Suprapubic skin (tissue), 4 donors: ENCODE measurements around the gene SOS2. TPM values are rescaled to one million over a fixed set of nuclear protein-coding genes. Genes with fewer than 3 reads are reported as not detected.

Experiments
- DNase-seq, 2 donors: peaks; one replicate each; pipeline ENCODE4 v3.0.0-alpha.2; 2019; ENCODE audit warnings: low spot score in 2 of 2
- H3K27ac ChIP-seq: fragments of 200-600 bp; sonication (generic); one replicate; pipeline ENCODE4 v1.5.1; 2019
- H3K27me3 ChIP-seq: fragments of 200-600 bp; sonication (generic); one replicate; pipeline ENCODE4 v1.5.1; 2019
- H3K36me3 ChIP-seq: fragments of 200-600 bp; sonication (generic); one replicate; pipeline ENCODE4 v1.5.1; 2019
- H3K4me1 ChIP-seq: fragments of 200-600 bp; sonication (generic); one replicate; pipeline ENCODE4 v1.5.1; 2019
- H3K4me3 ChIP-seq: fragments of 200-600 bp; sonication (generic); one replicate; pipeline ENCODE4 v1.5.1; 2019; ENCODE audit warnings: mild to moderate bottlenecking
- H3K9me3 ChIP-seq: fragments of 200-600 bp; sonication (generic); one replicate; pipeline ENCODE4 v1.5.1; 2019
- CTCF ChIP-seq, 2 donors: fragments of 200-600 bp in 1 of 2; fragments of 450-650 bp in 1 of 2; sonication (generic) in 1 of 2; IDR thresholded peaks; one replicate each; pipeline ENCODE4 v1.5.1; 2016 to 2019; ENCODE audit warnings: antibody characterized with exemption in 2 of 2, mild to moderate bottlenecking in 1 of 2, moderate library complexity in 1 of 2
- EP300 ChIP-seq: sonication (generic); formaldehyde crosslinking; IDR thresholded peaks from one replicate; pipeline ENCODE4 v1.6.1; 2017; ENCODE audit warnings: antibody characterized with exemption
- POLR2A ChIP-seq, 2 donors: fragments of 450-650 bp; IDR thresholded peaks; one replicate each; pipeline ENCODE4 v1.6.1; 2017; ENCODE audit warnings: antibody characterized with exemption in 2 of 2, mild to moderate bottlenecking in 2 of 2, moderate library complexity in 2 of 2
- POLR2AphosphoS5 ChIP-seq, 3 donors: sonication (generic); formaldehyde crosslinking; IDR thresholded peaks; one replicate each; pipeline ENCODE4 v1.6.1; 2017; ENCODE audit warnings: antibody characterized with exemption in 3 of 3
- WGBS: methylation state at CpG from one replicate; pipeline ENCODE4 v1.1.5; 2018; 5-methylcytosine and 5-hydroxymethylcytosine counted together
- total RNA-seq, 4 donors: library from RNA; depleted of rRNA; stranded (reverse); fragments of >200 nt; gene quantifications; one replicate each; pipeline ENCODE4 v1.1.0, GENCODE V29; 2016

SOS2 gene
- total RNA-seq, 4 donors from 2014 or later, result 22.5 to 40.8 (median 30.4) TPM

DNA sequence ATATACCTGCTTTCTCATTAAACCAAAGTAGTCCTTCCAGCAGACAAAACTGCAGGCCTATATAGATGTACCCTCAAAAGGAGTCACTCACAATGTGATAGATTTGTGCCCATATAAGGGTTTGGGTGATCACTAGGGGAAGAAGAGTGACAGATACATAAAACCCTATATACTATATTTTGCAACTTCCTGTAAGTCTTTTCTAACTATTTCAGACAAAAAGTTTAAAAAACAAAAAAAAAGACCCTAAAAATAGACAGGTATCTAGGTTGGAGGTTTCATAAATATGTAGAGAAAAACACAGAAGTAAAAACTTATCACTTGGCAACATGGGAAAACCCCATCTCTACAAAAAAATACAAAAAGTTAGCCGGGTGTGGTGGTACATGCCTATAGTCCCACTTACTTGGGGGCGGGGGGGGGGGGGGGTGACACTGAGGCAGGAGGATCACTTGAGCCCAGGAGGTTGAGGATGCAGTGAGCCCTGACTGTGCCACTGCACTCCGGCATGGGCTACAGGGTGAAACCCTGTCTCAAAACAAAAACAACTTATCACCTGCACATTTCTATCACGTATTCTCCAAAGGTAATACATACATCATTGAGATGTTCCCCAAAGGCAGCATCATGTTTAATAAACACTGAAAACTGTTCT, 117.9 kb downstream of the SOS2 start:
- peaks cover 63% of the 10 kb centered on the region for H3K36me3 ChIP-seq
- no peak for DNase-seq
- 74% methylated on average over 4 of the region's 4 CpGs for WGBS

GRCh38 chr14:50110323-50111037, 120.9 kb downstream of the SOS2 start:
- no peaks in the 10 kb centered on the region for H3K9me3 ChIP-seq
- H3K27ac ChIP-seq, result no peak overlapping the region
- no peak for TF ChIP-seq POLR2A (IDR thresholded peaks at IDR 0.05)
- no peak for TF ChIP-seq EP300
- no peak for TF ChIP-seq CTCF (IDR thresholded peaks at IDR 0.05)
- no peak for TF ChIP-seq POLR2AphosphoS5 (IDR thresholded peaks at IDR 0.05)
- peaks cover 16% of the 10 kb centered on the region for H3K4me1 ChIP-seq
- no peak overlapping the region for H3K4me3 ChIP-seq
- 88% methylated on average over 4 of the region's 4 CpGs for WGBS
- H3K27me3 ChIP-seq, result no peaks in the 10 kb centered on the region
- no peak for DNase-seq
- peaks cover 64% of the 10 kb centered on the region for H3K36me3 ChIP-seq

More for the DNA sequence above, 117.9 kb downstream of the SOS2 start:
- no peak overlapping the region for H3K27ac ChIP-seq
- TF ChIP-seq CTCF (IDR thresholded peaks at IDR 0.05) (no peak), POLR2A (IDR thresholded peaks at IDR 0.05) (no peak), EP300 (no peak), POLR2AphosphoS5 (IDR thresholded peaks at IDR 0.05) (no peak)
- peaks cover 23% of the 10 kb centered on the region for H3K4me1 ChIP-seq
- no peak overlapping the region for H3K4me3 ChIP-seq
- H3K27me3 ChIP-seq, result no peaks in the 10 kb centered on the region
- no peaks in the 10 kb centered on the region for H3K9me3 ChIP-seq

DNA sequence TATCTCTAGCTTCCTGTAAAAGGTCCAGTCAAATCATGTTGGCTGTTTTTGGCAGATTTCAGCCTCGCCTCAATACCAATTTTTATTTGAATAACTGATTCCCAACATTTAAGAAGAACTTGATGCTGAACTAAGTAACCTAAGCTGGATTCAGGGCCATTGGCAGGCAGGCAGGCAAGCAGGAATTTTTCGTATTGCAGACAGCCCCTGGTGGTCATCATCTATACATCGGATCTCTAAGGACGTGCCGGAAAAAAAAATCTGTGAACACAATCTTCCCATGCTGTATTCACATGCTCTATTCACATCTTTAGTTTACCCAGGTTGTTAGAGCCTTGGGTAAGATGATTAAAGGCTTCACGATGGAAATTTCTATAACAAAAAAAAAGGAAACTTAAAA, 122.0 kb downstream of the SOS2 start:
- peaks cover 10% of the 10 kb centered on the region for H3K4me1 ChIP-seq
- no peak overlapping the region for H3K4me3 ChIP-seq
- 75% methylated on average over 6 of the region's 6 CpGs for WGBS
- H3K27ac ChIP-seq, result no peak overlapping the region
- peaks cover 60% of the 10 kb centered on the region for H3K36me3 ChIP-seq
- TF ChIP-seq POLR2AphosphoS5 (IDR thresholded peaks at IDR 0.05) (no peak), CTCF (IDR thresholded peaks at IDR 0.05) (no peak), EP300 (no peak)
- H3K9me3 ChIP-seq, result no peaks in the 10 kb centered on the region
- no peak for DNase-seq
- H3K27me3 ChIP-seq, result no peaks in the 10 kb centered on the region

DNA sequence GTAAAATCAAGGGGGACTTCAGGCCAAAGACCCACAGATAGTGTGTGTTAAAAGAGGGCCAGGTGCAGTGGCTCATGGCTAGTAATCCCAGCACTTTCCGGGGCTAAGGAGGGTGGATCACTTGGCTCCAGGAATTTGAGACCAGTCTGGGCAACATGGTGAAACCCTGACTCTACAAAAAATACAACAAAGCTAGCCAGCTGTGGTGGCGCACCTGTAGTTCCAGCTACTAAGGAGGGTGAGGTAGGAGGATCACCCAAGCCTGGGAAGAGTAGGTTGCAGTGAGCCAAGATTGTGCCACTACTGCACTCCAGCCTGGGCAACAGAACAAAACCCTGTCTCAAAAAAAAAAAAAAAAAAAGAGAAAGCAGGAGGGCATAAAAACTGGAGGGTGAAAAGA, 123.5 kb downstream of the SOS2 start:
- Histone ChIP-seq H3K4me1 (peaks cover 8% of the 10 kb centered on the region), H3K4me3 (no peak overlapping the region), H3K27ac (peak overlapping the region; percentile 5), H3K36me3 (peaks cover 45% of the 10 kb centered on the region), H3K9me3 (no peaks in the 10 kb centered on the region), H3K27me3 (no peaks in the 10 kb centered on the region)
- WGBS, result 65% methylated on average over 2 of the region's 2 CpGs
- TF ChIP-seq EP300, result no peak
- no peak for TF ChIP-seq POLR2A (IDR thresholded peaks at IDR 0.05)
- TF ChIP-seq CTCF (IDR thresholded peaks at IDR 0.05), result no peak
- no peak for TF ChIP-seq POLR2AphosphoS5 (IDR thresholded peaks at IDR 0.05)
- no peak for DNase-seq

DNA sequence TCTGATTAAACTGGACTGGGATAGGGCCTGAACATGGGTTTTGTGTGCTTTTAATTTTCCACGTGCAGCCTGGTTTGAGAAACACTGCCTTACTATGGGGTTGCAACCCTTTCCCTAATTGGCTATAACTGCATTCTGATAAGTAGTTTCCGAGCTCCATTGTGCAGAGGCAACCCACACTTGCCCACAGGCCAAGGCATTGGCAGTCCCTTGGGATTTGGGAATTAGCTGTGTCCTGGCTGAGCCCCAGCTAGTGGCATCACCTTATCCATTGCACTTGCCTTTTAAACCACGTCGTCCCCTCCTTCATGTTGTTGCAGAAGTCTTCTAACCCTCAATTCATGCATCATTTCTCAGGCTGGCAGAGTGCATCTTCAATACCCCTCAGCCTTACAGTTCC, 125.2 kb downstream of the SOS2 start:
- TF ChIP-seq POLR2AphosphoS5 (IDR thresholded peaks at IDR 0.05), result no peak
- TF ChIP-seq EP300, result no peak
- no peak for TF ChIP-seq POLR2A (IDR thresholded peaks at IDR 0.05)
- no peak for TF ChIP-seq CTCF (IDR thresholded peaks at IDR 0.05)
- 68% methylated on average over 4 of the region's 4 CpGs for WGBS
- peaks cover 8% of the 10 kb centered on the region for H3K4me1 ChIP-seq
- no peaks in the 10 kb centered on the region for H3K27me3 ChIP-seq
- no peak overlapping the region for H3K27ac ChIP-seq
- no peaks in the 10 kb centered on the region for H3K9me3 ChIP-seq
- peaks cover 28% of the 10 kb centered on the region for H3K36me3 ChIP-seq
- no peak overlapping the region for H3K4me3 ChIP-seq
- no peak for DNase-seq
